Measurements from ENCODE around the gene SIT1.

- TF ChIP-seq POLR2A (IDR thresholded peaks at IDR 0.05; ENCODE audit: low read length) (no peak), CTCF (IDR thresholded peaks at IDR 0.05) (no peak), ZNF302 (CRISPR knock-in tag; IDR thresholded peaks at IDR 0.05) (no peak), CEBPB (IDR thresholded peaks at IDR 0.05) (peak; percentile 35 to 74; a peak in 3 of 4 replicates), RAD21 (conservative IDR thresholded peaks at IDR 0.05 in 1 of 2, IDR thresholded peaks at IDR 0.05 in 1 of 2) (no peak; a peak in 1 of 5 replicates), RFX5 (IDR thresholded peaks at IDR 0.05) (no peak), HMGXB4 (CRISPR knock-in tag; IDR thresholded peaks at IDR 0.05; ENCODE audit: borderline replicate concordance) (no peak), USF2 (IDR thresholded peaks at IDR 0.05) (no peak)
Observed at GRCh38 chr9:35599763-35600604, 50.7 kb downstream of the SIT1 start.
